K562 (cell line): Measurements from ENCODE around the gene WASL. TPM values are rescaled to one million over a fixed set of nuclear protein-coding genes. Genes with fewer than 3 reads are reported as not detected.

Experiments used
- ATAC-seq: fragments of 200-7000 bp; cut with Tn5 transposase; 3 replicates; pipeline ENCODE4 v1.9.1; 2020; ENCODE audit warnings: moderate library complexity
- BruUV-seq: library from RNA; stranded (reverse); fragments of 400-500 nt; replicated peaks from 2 replicates; lab custom pipeline; 2021; lab: Mats Ljungman, UMichigan
- CTCF ChIA-PET: fragments of 300-600 bp; formaldehyde crosslinking; extraction: SDS; loops from one replicate; lab custom pipeline; 2021; ENCODE audit warnings: low intra/inter-chr PET ratio; lab: Yijun Ruan, JAX
- POLR2A ChIA-PET: fragments of 300-600, 350-650 bp; sonication (Branson Sonifier 250); formaldehyde crosslinking; extraction: SDS; loops from one replicate; lab custom pipeline; 2021; ENCODE audit warnings: antibody characterized with exemption, inconsistent platforms; lab: Yijun Ruan, JAX
- DNase-seq, 4 experiments: peaks; one replicate each; pipeline versions ENCODE4 v3.0.0 to v3.0.0-alpha.2; 2011 to 2018; ENCODE audit warnings: low spot score in 3 of 4, mixed read lengths in 3 of 4; ENCODE audit errors: extremely low read depth in 1 of 4
- FAIRE-seq: peaks from 2 replicates; lab custom pipeline; 2011; peaks lifted over from hg19 to GRCh38; lab: Jason Lieb, UNC
- H2AFZ ChIP-seq: 2 replicates; pipeline ENCODE4 v1.6.0; 2011; ENCODE audit warnings: low read depth, low read length, control low read depth, inconsistent platforms
- H3K27ac ChIP-seq: fragments of 200-600 bp; 3 replicates; pipeline ENCODE4 v1.8.0; 2011; ENCODE audit warnings: low read depth, mild to moderate bottlenecking, control low read depth, inconsistent platforms, low read length, moderate library complexity, mixed read lengths; ENCODE audit errors: extremely low read depth
- H3K27me3 ChIP-seq, 2 experiments: fragments of 300-600 bp in 1 of 2; 2 replicates in 1 of 2; 3 replicates in 1 of 2; pipeline versions ENCODE4 v1.6.0 to v1.8.0; 2011; ENCODE audit warnings: inconsistent platforms in 2 of 2, low read length in 2 of 2, mild to moderate bottlenecking in 1 of 2, mixed read lengths in 1 of 2, moderate library complexity in 1 of 2; ENCODE audit not compliant: control insufficient read depth in 2 of 2, insufficient read depth in 2 of 2
- H3K36me3 ChIP-seq: fragments of 300-600 bp; 3 replicates; pipeline ENCODE4 v1.8.0; 2011; ENCODE audit warnings: mild to moderate bottlenecking, low read length, inconsistent platforms; ENCODE audit not compliant: control insufficient read depth, insufficient read depth
- H3K4me1 ChIP-seq, 2 experiments: fragments of 200-600 bp in 1 of 2; replicated peaks in 1 of 2; 2 replicates in 1 of 2; 3 replicates in 1 of 2; pipeline versions ENCODE4 v1.5.1 to v1.8.0; 2011; ENCODE audit warnings: inconsistent platforms in 2 of 2, low read length in 2 of 2, mild to moderate bottlenecking in 1 of 2, mixed read lengths in 1 of 2, moderate library complexity in 1 of 2; ENCODE audit not compliant: control insufficient read depth in 2 of 2, insufficient read depth in 2 of 2
- H3K4me2 ChIP-seq: 2 replicates; pipeline ENCODE4 v1.6.1; 2011; ENCODE audit warnings: low read length, control low read depth, inconsistent platforms, mixed read lengths; ENCODE audit not compliant: insufficient read depth
- H3K4me3 ChIP-seq: fragments of 200-600 bp; sonication (generic), shearing (Covaris generic); 2 replicates; pipeline ENCODE4 v1.5.1; 2016; ENCODE audit warnings: control low read depth, inconsistent platforms
- H3K79me2 ChIP-seq: fragments of 200-600 bp; 3 replicates; pipeline ENCODE4 v1.8.0; 2011; ENCODE audit warnings: low read length, inconsistent platforms; ENCODE audit not compliant: control insufficient read depth, insufficient read depth
- H3K9ac ChIP-seq, 2 experiments: 2 replicates each; pipeline versions ENCODE4 v1.6.0 to v1.6.1; 2011; ENCODE audit warnings: low read depth in 2 of 2, low read length in 2 of 2, control low read depth in 1 of 2, inconsistent platforms in 1 of 2, mild to moderate bottlenecking in 1 of 2, mixed read lengths in 1 of 2; ENCODE audit not compliant: insufficient read depth in 1 of 2
- H3K9me1 ChIP-seq: one replicate; pipeline ENCODE4 v1.6.0; 2011; ENCODE audit warnings: inconsistent platforms, mild to moderate bottlenecking, low read length, moderate library complexity; ENCODE audit not compliant: control insufficient read depth, insufficient read depth
- H3K9me3 ChIP-seq: replicated peaks from 2 replicates; pipeline ENCODE4 v1.5.1; 2011; ENCODE audit warnings: low read depth, low read length, inconsistent platforms; ENCODE audit not compliant: control insufficient read depth, insufficient read depth
- H4K20me1 ChIP-seq: replicated peaks from 2 replicates; pipeline ENCODE4 v1.6.1; 2011; ENCODE audit warnings: low read length, inconsistent platforms, mixed read lengths; ENCODE audit not compliant: control insufficient read depth, insufficient read depth
- ATF7 ChIP-seq: fragments of 450-650 bp; IDR thresholded peaks from 2 replicates; pipeline ENCODE4 v1.7.1; 2014; ENCODE audit warnings: mild to moderate bottlenecking, moderate library complexity
- FOXK1 ChIP-seq: sonication (generic); formaldehyde crosslinking; IDR thresholded peaks from 2 replicates; pipeline ENCODE4 v1.8.0; 2022; ENCODE audit warnings: missing genetic modification reagents, mild to moderate bottlenecking, borderline replicate concordance
- HLTF ChIP-seq: fragments of 450-650 bp; IDR thresholded peaks from 2 replicates; pipeline ENCODE4 v1.6.1; 2016
- LCOR ChIP-seq: sonication (generic); formaldehyde crosslinking; IDR thresholded peaks from 2 replicates; pipeline ENCODE4 v1.8.0; 2022; ENCODE audit warnings: mild to moderate bottlenecking, missing genetic modification reagents
- RB1 ChIP-seq: fragments of 450-650 bp; IDR thresholded peaks from 2 replicates; pipeline ENCODE4 v1.6.1; 2017; ENCODE audit warnings: low read depth, mild to moderate bottlenecking
- ZNF586 ChIP-seq: fragments of 450-650 bp; formaldehyde crosslinking; conservative IDR thresholded peaks from 2 replicates; pipeline ENCODE4 v1.4.0; 2020; ENCODE audit warnings: mild to moderate bottlenecking, moderate library complexity
- ZNF75A ChIP-seq: fragments of 450-650 bp; formaldehyde crosslinking; IDR thresholded peaks from 2 replicates; pipeline ENCODE4 v1.4.0; 2020; ENCODE audit warnings: mild to moderate bottlenecking
- whole genome bisulfite sequencing: fragments of 100-300 bp; shearing (Covaris generic); methylation state at CpG from one replicate; pipeline ENCODE4 v1.1.6; 2016; ENCODE audit warnings: low coverage, mixed read lengths; ENCODE audit not compliant: insufficient coverage; ENCODE audit errors: missing lambda C conversion rate; 5-methylcytosine and 5-hydroxymethylcytosine counted together
- in situ Hi-C: fragments of 300-500 bp; cut with MboI; formaldehyde crosslinking; loops from 4 replicates; pipeline ENCODE4 v1.15.0; 2018; ENCODE audit warnings: inconsistent platforms, mixed read lengths
- intact Hi-C: fragments of 100-400 bp; cut with micrococcal nuclease; formaldehyde crosslinking; loops from 2 replicates; pipeline ENCODE4 v1.14.2; 2022
- polyA plus RNA-seq, 8 experiments: library from polyadenylated mRNA; depleted of rRNA in 4 of 8; stranded (reverse) in 5 of 8; unstranded in 3 of 8; fragments of >200 nt; fragmentation: Nextera tagmentation in 2 of 8; fragmentation: Illumina TruSeq in 1 of 8; extraction: Ambion mirVana in 2 of 8; extraction: Trizol in 1 of 8; gene quantifications; 2 replicates each; pipeline versions ENCODE4 v1.2.1 to v1.2.3, GENCODE V29; 2011 to 2014; ENCODE audit warnings: inconsistent platforms in 1 of 8, missing spikeins in 1 of 8
- total RNA-seq, 7 experiments: library from RNA; depleted of rRNA in 6 of 7; stranded (reverse); fragments of >200 nt in 6 of 7; fragmentation: Illumina TruSeq in 2 of 7; extraction: Trizol in 2 of 7; gene quantifications; 2 replicates each; pipeline versions ENCODE4 v1.2.1 to v1.2.3, GENCODE V29; 2011 to 2021; ENCODE audit warnings: low replicate concordance in 1 of 7
- TF ChIP-seq, protein P1 (sequence below): sonication (generic); formaldehyde crosslinking; IDR thresholded peaks from 2 replicates; pipeline ENCODE4 v1.8.0; 2022; ENCODE audit warnings: mild to moderate bottlenecking, missing genetic modification reagents

The WASL gene
- total and polyA plus RNA-seq, 9 of the 15 experiments (the other 6 are each of a cell fraction or from before 2014, with no cell fraction given): 3.2 to 13.9 (median 8.3) TPM

GRCh38 chr7:123658023-123658422, 90.8 kb downstream of the WASL start:
- intact Hi-C loops: no loop called here
- no peaks in the 10 kb centered on the region for H3K79me2 ChIP-seq
- ChIA-PET CTCF (interaction anchor here (0.7 kb wide), 1 partner anchor 369 kb away, joined by 4 read pairs; no protein-coding TSS in a partner anchor), POLR2A (interaction anchor here (0.6 kb wide), 1 partner anchor 113 kb away, joined by 3 read pairs; no protein-coding TSS in a partner anchor)
- no peaks in the 10 kb centered on the region for H3K9me3 ChIP-seq
- in situ Hi-C loops: no loop called here
- H3K27me3 ChIP-seq: peaks cover 12 to 15% of the 10 kb centered on the region in 2 experiments; a peak in 4 of 5 replicates
- no peak overlapping the region for H3K27ac ChIP-seq
- TF ChIP-seq RB1: no peak
- TF ChIP-seq LCOR (CRISPR knock-in tag): no peak
- no peak for TF ChIP-seq ZNF75A
- TF ChIP-seq ATF7: no peak
- no peak for TF ChIP-seq FOXK1 (CRISPR knock-in tag)
- TF ChIP-seq, protein P1, sequence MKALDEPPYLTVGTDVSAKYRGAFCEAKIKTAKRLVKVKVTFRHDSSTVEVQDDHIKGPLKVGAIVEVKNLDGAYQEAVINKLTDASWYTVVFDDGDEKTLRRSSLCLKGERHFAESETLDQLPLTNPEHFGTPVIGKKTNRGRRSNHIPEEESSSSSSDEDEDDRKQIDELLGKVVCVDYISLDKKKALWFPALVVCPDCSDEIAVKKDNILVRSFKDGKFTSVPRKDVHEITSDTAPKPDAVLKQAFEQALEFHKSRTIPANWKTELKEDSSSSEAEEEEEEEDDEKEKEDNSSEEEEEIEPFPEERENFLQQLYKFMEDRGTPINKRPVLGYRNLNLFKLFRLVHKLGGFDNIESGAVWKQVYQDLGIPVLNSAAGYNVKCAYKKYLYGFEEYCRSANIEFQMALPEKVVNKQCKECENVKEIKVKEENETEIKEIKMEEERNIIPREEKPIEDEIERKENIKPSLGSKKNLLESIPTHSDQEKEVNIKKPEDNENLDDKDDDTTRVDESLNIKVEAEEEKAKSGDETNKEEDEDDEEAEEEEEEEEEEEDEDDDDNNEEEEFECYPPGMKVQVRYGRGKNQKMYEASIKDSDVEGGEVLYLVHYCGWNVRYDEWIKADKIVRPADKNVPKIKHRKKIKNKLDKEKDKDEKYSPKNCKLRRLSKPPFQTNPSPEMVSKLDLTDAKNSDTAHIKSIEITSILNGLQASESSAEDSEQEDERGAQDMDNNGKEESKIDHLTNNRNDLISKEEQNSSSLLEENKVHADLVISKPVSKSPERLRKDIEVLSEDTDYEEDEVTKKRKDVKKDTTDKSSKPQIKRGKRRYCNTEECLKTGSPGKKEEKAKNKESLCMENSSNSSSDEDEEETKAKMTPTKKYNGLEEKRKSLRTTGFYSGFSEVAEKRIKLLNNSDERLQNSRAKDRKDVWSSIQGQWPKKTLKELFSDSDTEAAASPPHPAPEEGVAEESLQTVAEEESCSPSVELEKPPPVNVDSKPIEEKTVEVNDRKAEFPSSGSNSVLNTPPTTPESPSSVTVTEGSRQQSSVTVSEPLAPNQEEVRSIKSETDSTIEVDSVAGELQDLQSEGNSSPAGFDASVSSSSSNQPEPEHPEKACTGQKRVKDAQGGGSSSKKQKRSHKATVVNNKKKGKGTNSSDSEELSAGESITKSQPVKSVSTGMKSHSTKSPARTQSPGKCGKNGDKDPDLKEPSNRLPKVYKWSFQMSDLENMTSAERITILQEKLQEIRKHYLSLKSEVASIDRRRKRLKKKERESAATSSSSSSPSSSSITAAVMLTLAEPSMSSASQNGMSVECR: no peak
- no peak for TF ChIP-seq ZNF586 (CRISPR knock-in tag)
- no peak for TF ChIP-seq HLTF
- no peak for ATAC-seq
- no peaks in the 10 kb centered on the region for H4K20me1 ChIP-seq
- BruUV-seq: no TSS peak
- FAIRE-seq: no peak
- no peak overlapping the region for H3K9ac ChIP-seq
- H3K36me3 ChIP-seq: no peaks in the 10 kb centered on the region
- no peak overlapping the region for H3K4me3 ChIP-seq
- H3K9me1 ChIP-seq: no peaks in the 10 kb centered on the region
- H3K4me1 ChIP-seq: no peaks in the 10 kb centered on the region; a peak in 2 of 5 replicates
- WGBS: 7% methylated on average over 6 of the region's 6 CpGs
- no peak overlapping the region for H2AFZ ChIP-seq
- DNase-seq: no peak
- H3K4me2 ChIP-seq: no peak overlapping the region
